Vagina (tissue), 2 donors: ENCODE measurements around the gene RAB13. TPM values are rescaled to one million over a fixed set of nuclear protein-coding genes. Genes with fewer than 3 reads are reported as not detected.

Source experiments
- DNase-seq, 2 donors: peaks; one replicate each; pipeline ENCODE4 v3.0.0-alpha.2; 2017; ENCODE audit errors: extremely low spot score in 2 of 2
- H3K27ac ChIP-seq: fragments of 200-600 bp; sonication (generic); one replicate; pipeline ENCODE4 v1.5.1; 2019
- H3K27me3 ChIP-seq: fragments of 200-600 bp; sonication (generic); one replicate; pipeline ENCODE4 v1.5.1; 2019
- H3K36me3 ChIP-seq, 2 donors: fragments of 200-600 bp; sonication (generic); one replicate each; pipeline ENCODE4 v1.5.1; 2017 to 2019
- H3K4me1 ChIP-seq: fragments of 200-600 bp; sonication (generic); one replicate; pipeline ENCODE4 v1.5.1; 2019
- H3K4me3 ChIP-seq, 2 donors: fragments of 200-600 bp; sonication (generic); 1 replicate in 1 of 2; 2 replicates in 1 of 2; pipeline ENCODE4 v1.5.1; 2016 to 2019
- H3K9me3 ChIP-seq: fragments of 200-600 bp; sonication (generic); one replicate; pipeline ENCODE4 v1.5.1; 2019
- CTCF ChIP-seq, 3 experiments: fragments of 450-650 bp in 2 of 3; fragments of 200-600 bp in 1 of 3; sonication (generic) in 1 of 3; IDR thresholded peaks; one replicate each; pipeline ENCODE4 v1.5.1; 2017 to 2019; ENCODE audit warnings: antibody characterized with exemption in 3 of 3, mild to moderate bottlenecking in 2 of 3, moderate library complexity in 2 of 3
- POLR2A ChIP-seq, 2 donors: fragments of 450-650 bp; IDR thresholded peaks; one replicate each; pipeline ENCODE4 v1.6.1; 2017; ENCODE audit warnings: antibody characterized with exemption in 2 of 2, mild to moderate bottlenecking in 2 of 2, moderate library complexity in 2 of 2
- POLR2AphosphoS5 ChIP-seq, 2 donors: sonication (generic); formaldehyde crosslinking; IDR thresholded peaks; one replicate each; pipeline ENCODE4 v1.9.0; 2017; ENCODE audit warnings: antibody characterized with exemption in 2 of 2, mild to moderate bottlenecking in 2 of 2, low read depth in 1 of 2; ENCODE audit not compliant: insufficient read depth in 1 of 2
- intact Hi-C: fragments of 100-400 bp; cut with DNase I; formaldehyde crosslinking; loops from one replicate; pipeline ENCODE4 v1.15.1; 2023
- total RNA-seq: library from RNA; depleted of rRNA; stranded (reverse); fragments of >200 nt; gene quantifications from one replicate; pipeline ENCODE4 v1.2.3, GENCODE V29; 2016

The RAB13 gene
- total RNA-seq, 1 donor from 2014 or later = 49.8 TPM

- Histone ChIP-seq H3K27ac (no peak overlapping the region), H3K4me3 (no peak overlapping the region), H3K9me3 (no peaks in the 10 kb centered on the region), H3K36me3 (peaks cover 0 to 62% of the 10 kb centered on the region in 2 donors), H3K27me3 (no peaks in the 10 kb centered on the region), H3K4me1 (peaks cover 26% of the 10 kb centered on the region)
- TF ChIP-seq CTCF (IDR thresholded peaks at IDR 0.05) (no peak), POLR2A (IDR thresholded peaks at IDR 0.05) (no peak), POLR2AphosphoS5 (IDR thresholded peaks at IDR 0.05; ENCODE audit: insufficient read depth in 1 of 2, low read depth in 1 of 2) (no peak)
- intact Hi-C loops = loop anchor here (10.0 kb wide), 1 partner anchor 276 kb away; the partner anchor contains the start of genes ILF2 and NPR1
- DNase-seq = no peak
Observed at GRCh38 chr1:153951183-153951582, 35.0 kb downstream of the RAB13 start.

GRCh38 chr1:153946622-153947241 is 39.4 kb downstream of the RAB13 start, which contains the start of gene DENND4B:
Gene DENND4B, minus strand, starts transcription at chr1:153946718. Its CDS starts 2,344 bp downstream, at chr1:153944374.
- peaks cover 0 to 51% of the 10 kb centered on the region in 2 donors for H3K36me3 ChIP-seq
- peak within 1 kb of the TSS; percentile 73 to 89 for H3K4me3 ChIP-seq
- H3K27ac ChIP-seq = peak within 1 kb of the TSS; percentile 99
- H3K27me3 ChIP-seq = no peaks in the 10 kb centered on the region
- no peak for DNase-seq
- peaks cover 27% of the 10 kb centered on the region for H3K4me1 ChIP-seq
- intact Hi-C loops = loop anchor here (5.0 to 10.0 kb wide), 2 partner anchors 41 to 152 kb away; partner anchors contain the start of gene RAB13
- H3K9me3 ChIP-seq = no peaks in the 10 kb centered on the region
- TF ChIP-seq POLR2A (IDR thresholded peaks at IDR 0.05) (no peak), CTCF (IDR thresholded peaks at IDR 0.05) (peak; percentile 84 to 90 (median 86)), POLR2AphosphoS5 (IDR thresholded peaks at IDR 0.05; ENCODE audit: insufficient read depth in 1 of 2, low read depth in 1 of 2) (peak; percentile 20 to 21)

GRCh38 chr1:153945795-153946621 is 40.1 kb downstream of the RAB13 start:
- peak overlapping the region; percentile 99 for H3K27ac ChIP-seq
- peaks cover 27% of the 10 kb centered on the region for H3K4me1 ChIP-seq
- DNase-seq = no peak
- peak overlapping the region; percentile 73 to 89 for H3K4me3 ChIP-seq
- intact Hi-C loops = loop anchor here (5.0 to 10.0 kb wide), 2 partner anchors 41 to 151 kb away; partner anchors contain the start of gene RAB13
- H3K9me3 ChIP-seq = no peaks in the 10 kb centered on the region
- H3K27me3 ChIP-seq = no peaks in the 10 kb centered on the region
- TF ChIP-seq POLR2AphosphoS5 (IDR thresholded peaks at IDR 0.05; ENCODE audit: insufficient read depth in 1 of 2, low read depth in 1 of 2) = peak; percentile 31 to 85
- TF ChIP-seq POLR2A (IDR thresholded peaks at IDR 0.05) = no peak
- TF ChIP-seq CTCF (IDR thresholded peaks at IDR 0.05) = no peak
- H3K36me3 ChIP-seq = peaks cover 0 to 51% of the 10 kb centered on the region in 2 donors

- H3K36me3 ChIP-seq = peaks cover 0 to 51% of the 10 kb centered on the region in 2 donors
- intact Hi-C loops = loop anchor here (5.0 to 10.0 kb wide), 2 partner anchors 42 to 150 kb away; partner anchors contain the start of gene RAB13
Observed at GRCh38 chr1:153945131-153945794, 40.9 kb downstream of the RAB13 start.

GRCh38 chr1:153944827-153945117 is 41.4 kb downstream of the RAB13 start:
- H3K4me3 ChIP-seq = peak overlapping the region; percentile 73 to 89
- H3K27ac ChIP-seq = peak overlapping the region; percentile 99
- H3K9me3 ChIP-seq = no peaks in the 10 kb centered on the region
- H3K36me3 ChIP-seq = peaks cover 0 to 51% of the 10 kb centered on the region in 2 donors
- intact Hi-C loops = loop anchor here (5.0 to 10.0 kb wide), 2 partner anchors 43 to 150 kb away; partner anchors contain the start of gene RAB13
- TF ChIP-seq CTCF (IDR thresholded peaks at IDR 0.05) (no peak), POLR2AphosphoS5 (IDR thresholded peaks at IDR 0.05; ENCODE audit: insufficient read depth in 1 of 2, low read depth in 1 of 2) (no peak), POLR2A (IDR thresholded peaks at IDR 0.05) (no peak)
- H3K4me1 ChIP-seq = peaks cover 27% of the 10 kb centered on the region
- DNase-seq = no peak
- H3K27me3 ChIP-seq = no peaks in the 10 kb centered on the region

More at GRCh38 chr1:153945131-153945794, 40.9 kb downstream of the RAB13 start:
- DNase-seq = no peak
- H3K4me3 ChIP-seq = peak overlapping the region; percentile 73 to 89
- TF ChIP-seq POLR2A (IDR thresholded peaks at IDR 0.05) (peak in 1 of 2 donors; percentile 28), POLR2AphosphoS5 (IDR thresholded peaks at IDR 0.05; ENCODE audit: insufficient read depth in 1 of 2, low read depth in 1 of 2) (no peak)
- H3K27me3 ChIP-seq = no peaks in the 10 kb centered on the region
- H3K27ac ChIP-seq = peak overlapping the region; percentile 99
- no peaks in the 10 kb centered on the region for H3K9me3 ChIP-seq
- peaks cover 27% of the 10 kb centered on the region for H3K4me1 ChIP-seq
